ENCODE measurements around the gene RNF20. TPM values are rescaled to one million over a fixed set of nuclear protein-coding genes. Genes with fewer than 3 reads are reported as not detected.

Gene RNF20
- total and polyA plus RNA-seq, 2 of the 13 experiments (the other 11 are each of a cell fraction or from before 2014, with no cell fraction given) = 12.7 to 37.6 TPM

DNA sequence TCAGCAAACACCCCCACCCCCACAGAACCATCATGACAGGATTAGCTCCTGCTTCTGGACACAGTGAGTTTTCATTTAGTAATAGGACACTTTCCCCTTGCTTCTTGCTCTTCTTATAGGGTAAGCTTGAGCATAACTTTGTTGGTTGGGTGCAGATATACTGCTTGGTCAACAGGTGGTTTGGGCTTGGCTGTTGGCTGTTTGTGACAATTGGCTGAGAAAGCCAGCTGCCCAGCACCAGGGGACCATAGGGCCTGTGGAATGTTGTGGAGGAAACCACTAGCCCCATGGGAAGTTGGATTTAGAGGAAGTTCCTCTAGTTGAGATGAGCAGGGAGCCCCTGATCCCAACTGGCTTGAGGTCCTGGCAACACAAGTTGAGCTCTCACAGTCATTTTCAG is 30.6 kb downstream of the RNF20 start (continued):
- TF ChIP-seq ZC3H13 (CRISPR knock-in tag; IDR thresholded peaks at IDR 0.05) = no peak
- no peak for TF ChIP-seq ZNF251 (CRISPR knock-in tag; IDR thresholded peaks at IDR 0.05)
- no peak for TF ChIP-seq MED13 (CRISPR knock-in tag; IDR thresholded peaks at IDR 0.05)
- no peak for TF ChIP-seq MYC (CRISPR knock-in tag; IDR thresholded peaks at IDR 0.05; ENCODE audit: borderline replicate concordance)
- no peak for TF ChIP-seq NPAS2 (CRISPR knock-in tag; IDR thresholded peaks at IDR 0.05; ENCODE audit: borderline replicate concordance)
- TF ChIP-seq, protein P1, sequence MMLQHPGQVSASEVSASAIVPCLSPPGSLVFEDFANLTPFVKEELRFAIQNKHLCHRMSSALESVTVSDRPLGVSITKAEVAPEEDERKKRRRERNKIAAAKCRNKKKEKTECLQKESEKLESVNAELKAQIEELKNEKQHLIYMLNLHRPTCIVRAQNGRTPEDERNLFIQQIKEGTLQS (CRISPR knock-in tag; IDR thresholded peaks at IDR 0.05) = no peak
- no peak for TF ChIP-seq ZNF335 (CRISPR knock-in tag; IDR thresholded peaks at IDR 0.05)
- TF ChIP-seq, protein P2, sequence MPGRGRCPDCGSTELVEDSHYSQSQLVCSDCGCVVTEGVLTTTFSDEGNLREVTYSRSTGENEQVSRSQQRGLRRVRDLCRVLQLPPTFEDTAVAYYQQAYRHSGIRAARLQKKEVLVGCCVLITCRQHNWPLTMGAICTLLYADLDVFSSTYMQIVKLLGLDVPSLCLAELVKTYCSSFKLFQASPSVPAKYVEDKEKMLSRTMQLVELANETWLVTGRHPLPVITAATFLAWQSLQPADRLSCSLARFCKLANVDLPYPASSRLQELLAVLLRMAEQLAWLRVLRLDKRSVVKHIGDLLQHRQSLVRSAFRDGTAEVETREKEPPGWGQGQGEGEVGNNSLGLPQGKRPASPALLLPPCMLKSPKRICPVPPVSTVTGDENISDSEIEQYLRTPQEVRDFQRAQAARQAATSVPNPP (CRISPR knock-in tag; IDR thresholded peaks at IDR 0.05) = no peak
- TF ChIP-seq MTA1 (CRISPR knock-in tag; IDR thresholded peaks at IDR 0.05; ENCODE audit: borderline replicate concordance) = no peak

DNA sequence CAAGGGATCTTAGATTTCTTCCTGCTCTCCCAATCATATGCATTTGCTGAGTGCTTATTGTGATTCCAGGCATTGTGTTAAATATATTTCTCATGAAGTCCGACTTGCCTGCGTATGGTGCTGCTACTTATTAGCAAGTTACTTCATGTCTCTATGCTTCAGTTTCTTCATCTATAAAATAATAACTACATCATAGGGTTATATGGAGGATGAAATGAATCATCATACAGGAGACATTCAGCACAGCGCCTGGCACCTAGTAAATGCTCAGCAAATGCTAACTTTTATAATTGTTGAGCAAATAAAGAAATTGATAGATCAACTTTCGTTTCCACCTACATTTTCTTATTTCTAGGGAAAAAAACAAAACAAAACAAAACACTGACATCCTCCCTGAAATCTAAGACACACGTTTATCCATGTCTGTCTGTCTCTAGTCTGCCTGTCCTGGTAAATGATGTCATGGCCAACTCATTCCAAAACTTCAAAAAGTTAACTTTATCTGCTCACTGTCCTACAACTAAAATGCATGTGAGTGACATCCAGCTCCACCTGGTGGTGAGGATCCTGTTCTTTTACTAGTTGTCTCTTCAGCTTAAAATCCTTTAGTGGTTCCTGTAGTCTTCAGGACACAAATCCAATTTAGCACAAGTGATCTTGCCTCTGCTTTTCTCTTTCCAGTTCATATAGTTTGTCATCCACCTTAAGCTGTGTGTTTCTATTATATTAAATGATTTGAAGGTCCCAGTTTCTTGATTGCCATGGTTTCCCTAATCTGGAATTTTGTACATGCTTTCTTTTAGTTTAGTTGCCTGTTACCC is 33.5 kb downstream of the RNF20 start:
- no peak overlapping the region for H3K9ac ChIP-seq (ENCODE audit: insufficient read depth, low read depth, low read length)
- no peak overlapping the region for H2AFZ ChIP-seq (ENCODE audit: low read length)
- no peaks in the 10 kb centered on the region for H4K20me1 ChIP-seq (ENCODE audit: insufficient read depth, low read length)
- DNase-seq (ENCODE audit: low spot score) (peak; percentile 48), FAIRE-seq (peak; percentile 81), ATAC-seq (peak; percentile 76)
- H3K36me3 ChIP-seq (replicated peaks in 1 of 2; ENCODE audit: control insufficient read depth in 1 of 2, insufficient read depth in 2 of 2, low read length in 2 of 2) = peaks cover 3 to 22% of the 10 kb centered on the region in 2 experiments; a peak in 3 of 5 replicates
- H3K4me2 ChIP-seq (ENCODE audit: low read depth, low read length) = no peak overlapping the region
- H3K4me1 ChIP-seq (ENCODE audit: insufficient read depth, low read length) = no peaks in the 10 kb centered on the region
- no peaks in the 10 kb centered on the region for H3K27me3 ChIP-seq (ENCODE audit: control insufficient read depth in 1 of 2, insufficient read depth in 2 of 2, low read length in 2 of 2)
- no peak overlapping the region for H3K27ac ChIP-seq (ENCODE audit: extremely low read length, insufficient read depth, low read length)
- BruUV-seq (replicated peaks) = no TSS peak
- WGBS (ENCODE audit: low lambda C conversion rate) = 82% methylated on average over 5 of the region's 5 CpGs
- H3K4me3 ChIP-seq (replicated peaks in 1 of 3; ENCODE audit: insufficient read depth in 1 of 3, low read depth in 2 of 3, low read length in 3 of 3) = no peak overlapping the region
- ChIA-PET CTCF (ENCODE audit: low intra/inter-chr PET ratio, low total read pairs) (interaction anchor here (1.0 to 1.9 kb wide), 3 partner anchors 102 to 108 kb away, joined by 3 to 8 read pairs (median 4); no protein-coding TSS in a partner anchor), POLR2A (no interaction called here)
- H3K79me2 ChIP-seq (ENCODE audit: insufficient read depth, low read length) = no peaks in the 10 kb centered on the region
- in situ Hi-C loops (cut with HindIII; ENCODE audit: extremely low pct_ligation_motif_present, low pct_unique_long_range_greater_than_20kb) = no loop called here
- no peaks in the 10 kb centered on the region for H3K9me3 ChIP-seq (ENCODE audit: low read length)
- intact Hi-C loops (cut with micrococcal nuclease; ENCODE audit: unreplicated experiment) = loop anchor here (1.0 to 10.0 kb wide), 2 partner anchors 108 to 452 kb away; no protein-coding TSS in a partner anchor
- TF ChIP-seq, protein P3, sequence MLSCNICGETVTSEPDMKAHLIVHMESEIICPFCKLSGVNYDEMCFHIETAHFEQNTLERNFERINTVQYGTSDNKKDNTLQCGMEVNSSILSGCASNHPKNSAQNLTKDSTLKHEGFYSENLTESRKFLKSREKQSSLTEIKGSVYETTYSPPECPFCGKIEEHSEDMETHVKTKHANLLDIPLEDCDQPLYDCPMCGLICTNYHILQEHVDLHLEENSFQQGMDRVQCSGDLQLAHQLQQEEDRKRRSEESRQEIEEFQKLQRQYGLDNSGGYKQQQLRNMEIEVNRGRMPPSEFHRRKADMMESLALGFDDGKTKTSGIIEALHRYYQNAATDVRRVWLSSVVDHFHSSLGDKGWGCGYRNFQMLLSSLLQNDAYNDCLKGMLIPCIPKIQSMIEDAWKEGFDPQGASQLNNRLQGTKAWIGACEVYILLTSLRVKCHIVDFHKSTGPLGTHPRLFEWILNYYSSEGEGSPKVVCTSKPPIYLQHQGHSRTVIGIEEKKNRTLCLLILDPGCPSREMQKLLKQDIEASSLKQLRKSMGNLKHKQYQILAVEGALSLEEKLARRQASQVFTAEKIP (CRISPR knock-in tag; IDR thresholded peaks at IDR 0.05; ENCODE audit: borderline replicate concordance) = no peak
- no peak for TF ChIP-seq ZNF792 (CRISPR knock-in tag; IDR thresholded peaks at IDR 0.05)
- no peak for TF ChIP-seq ZIK1 (CRISPR knock-in tag; IDR thresholded peaks at IDR 0.05; ENCODE audit: borderline replicate concordance, low read depth)
- TF ChIP-seq SMC3 (IDR thresholded peaks at IDR 0.05; ENCODE audit: low read length) = peak; percentile 52; the same call in 1 of the 2 replicates
- TF ChIP-seq, protein P4, sequence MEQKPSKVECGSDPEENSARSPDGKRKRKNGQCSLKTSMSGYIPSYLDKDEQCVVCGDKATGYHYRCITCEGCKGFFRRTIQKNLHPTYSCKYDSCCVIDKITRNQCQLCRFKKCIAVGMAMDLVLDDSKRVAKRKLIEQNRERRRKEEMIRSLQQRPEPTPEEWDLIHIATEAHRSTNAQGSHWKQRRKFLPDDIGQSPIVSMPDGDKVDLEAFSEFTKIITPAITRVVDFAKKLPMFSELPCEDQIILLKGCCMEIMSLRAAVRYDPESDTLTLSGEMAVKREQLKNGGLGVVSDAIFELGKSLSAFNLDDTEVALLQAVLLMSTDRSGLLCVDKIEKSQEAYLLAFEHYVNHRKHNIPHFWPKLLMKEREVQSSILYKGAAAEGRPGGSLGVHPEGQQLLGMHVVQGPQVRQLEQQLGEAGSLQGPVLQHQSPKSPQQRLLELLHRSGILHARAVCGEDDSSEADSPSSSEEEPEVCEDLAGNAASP (CRISPR knock-in tag; IDR thresholded peaks at IDR 0.05; ENCODE audit: borderline replicate concordance) = no peak
- TF ChIP-seq, protein P5, sequence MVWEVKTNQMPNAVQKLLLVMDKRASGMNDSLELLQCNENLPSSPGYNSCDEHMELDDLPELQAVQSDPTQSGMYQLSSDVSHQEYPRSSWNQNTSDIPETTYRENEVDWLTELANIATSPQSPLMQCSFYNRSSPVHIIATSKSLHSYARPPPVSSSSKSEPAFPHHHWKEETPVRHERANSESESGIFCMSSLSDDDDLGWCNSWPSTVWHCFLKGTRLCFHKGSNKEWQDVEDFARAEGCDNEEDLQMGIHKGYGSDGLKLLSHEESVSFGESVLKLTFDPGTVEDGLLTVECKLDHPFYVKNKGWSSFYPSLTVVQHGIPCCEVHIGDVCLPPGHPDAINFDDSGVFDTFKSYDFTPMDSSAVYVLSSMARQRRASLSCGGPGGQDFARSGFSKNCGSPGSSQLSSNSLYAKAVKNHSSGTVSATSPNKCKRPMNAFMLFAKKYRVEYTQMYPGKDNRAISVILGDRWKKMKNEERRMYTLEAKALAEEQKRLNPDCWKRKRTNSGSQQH (CRISPR knock-in tag; IDR thresholded peaks at IDR 0.05; ENCODE audit: low read depth) = no peak
- TF ChIP-seq STAG1 (CRISPR knock-in tag; IDR thresholded peaks at IDR 0.05) = peak; percentile 45
- TF ChIP-seq NCOA5 (CRISPR knock-in tag; IDR thresholded peaks at IDR 0.05) = no peak

Data from HepG2 (cell line).